ENCODE data around the gene PICK1.
"Not testable (repeated sequence)": the region's sequence is repeated elsewhere in the genome, so short reads cannot be mapped to it uniquely, and the experiment has no call there.

PICK1 gene

GRCh38 chr22:38030311-38031133 lies 26.7 kb upstream of the PICK1 start:
- no peak for DNase-seq

- DNase-seq: no peak
These were observed 25.7 kb upstream of the PICK1 start for GRCh38 chr22:38031491-38031890.

DNA sequence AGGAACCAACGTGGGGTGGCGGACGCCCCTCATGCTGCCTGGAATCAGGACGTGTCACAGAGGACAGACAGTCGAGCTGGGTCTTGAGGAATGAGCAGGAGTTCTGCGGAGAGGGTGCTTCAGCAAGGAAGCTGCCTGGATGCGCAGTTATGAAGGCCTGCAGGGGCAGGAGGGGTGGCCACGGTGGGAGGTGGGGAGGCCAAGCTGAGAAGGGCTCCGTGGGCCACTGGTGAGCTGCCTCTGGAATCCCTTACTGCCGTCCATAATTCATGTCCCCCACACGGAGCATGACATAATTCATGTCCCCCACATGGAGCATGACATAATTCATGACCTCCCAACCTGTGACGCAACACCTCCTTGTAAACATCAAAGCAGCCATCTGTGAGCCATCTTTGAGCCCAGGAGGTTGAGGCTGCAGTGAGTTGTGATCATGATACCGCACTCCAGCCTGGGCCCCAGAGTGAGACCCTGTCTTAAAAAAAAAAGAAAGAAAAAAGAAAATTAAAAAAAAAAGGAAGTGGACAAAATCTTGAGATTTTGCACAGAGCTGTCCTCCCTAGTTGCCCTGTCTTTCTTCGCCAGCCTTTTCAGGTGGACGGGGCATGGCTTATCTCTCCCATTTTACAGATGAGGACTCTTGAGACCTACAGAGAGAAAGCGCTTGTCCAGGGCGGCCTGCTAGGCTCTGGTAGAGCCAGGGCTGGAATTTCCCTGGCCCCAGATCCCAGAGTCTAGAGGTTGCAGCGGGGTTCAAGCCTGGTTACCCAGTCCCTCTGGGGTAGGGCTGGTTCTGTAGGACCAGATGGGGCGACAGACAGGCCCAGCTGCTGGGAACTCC lies 24.3 kb upstream of the PICK1 start:
- DNase-seq: no peak

- DNase-seq: no peak
These were observed 23.5 kb upstream of the PICK1 start for GRCh38 chr22:38033522-38034277.

GRCh38 chr22:38034278-38034882 lies 22.8 kb upstream of the PICK1 start:
- DNase-seq: no peak

DNA sequence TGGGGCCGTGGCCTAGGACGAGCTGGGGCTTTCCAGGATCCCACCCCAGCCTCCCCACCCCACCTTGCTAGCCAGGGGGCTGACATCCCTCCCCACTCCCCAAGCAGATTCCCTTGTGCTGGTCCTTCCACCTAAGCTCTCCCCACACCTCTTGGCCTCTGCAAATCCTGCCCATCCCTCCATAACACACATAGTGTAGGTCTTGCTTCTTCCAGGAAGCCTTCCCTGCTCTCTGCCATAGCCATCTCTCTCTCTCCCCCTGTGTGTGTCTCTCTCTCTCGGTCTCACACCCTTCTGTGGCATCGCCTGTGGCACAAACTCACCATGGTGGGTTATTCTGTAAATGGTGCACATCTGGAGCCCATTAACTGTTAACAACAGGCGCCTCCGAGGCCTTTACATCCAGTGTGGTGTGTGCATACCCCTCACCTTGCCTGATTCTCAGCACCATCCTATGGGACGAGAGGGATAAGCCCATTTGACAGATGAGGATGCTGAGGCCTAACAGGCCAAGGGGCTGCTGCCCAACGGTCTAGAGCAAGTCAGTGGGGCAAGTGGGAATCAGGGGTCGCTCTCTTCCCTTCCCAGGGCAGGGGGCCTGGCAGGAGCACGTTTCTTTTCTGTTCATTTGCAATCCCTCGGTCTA lies 22.2 kb upstream of the PICK1 start:
- no peak for DNase-seq

GRCh38 chr22:38035530-38035885 lies 21.7 kb upstream of the PICK1 start:
- DNase-seq: no peak

DNA sequence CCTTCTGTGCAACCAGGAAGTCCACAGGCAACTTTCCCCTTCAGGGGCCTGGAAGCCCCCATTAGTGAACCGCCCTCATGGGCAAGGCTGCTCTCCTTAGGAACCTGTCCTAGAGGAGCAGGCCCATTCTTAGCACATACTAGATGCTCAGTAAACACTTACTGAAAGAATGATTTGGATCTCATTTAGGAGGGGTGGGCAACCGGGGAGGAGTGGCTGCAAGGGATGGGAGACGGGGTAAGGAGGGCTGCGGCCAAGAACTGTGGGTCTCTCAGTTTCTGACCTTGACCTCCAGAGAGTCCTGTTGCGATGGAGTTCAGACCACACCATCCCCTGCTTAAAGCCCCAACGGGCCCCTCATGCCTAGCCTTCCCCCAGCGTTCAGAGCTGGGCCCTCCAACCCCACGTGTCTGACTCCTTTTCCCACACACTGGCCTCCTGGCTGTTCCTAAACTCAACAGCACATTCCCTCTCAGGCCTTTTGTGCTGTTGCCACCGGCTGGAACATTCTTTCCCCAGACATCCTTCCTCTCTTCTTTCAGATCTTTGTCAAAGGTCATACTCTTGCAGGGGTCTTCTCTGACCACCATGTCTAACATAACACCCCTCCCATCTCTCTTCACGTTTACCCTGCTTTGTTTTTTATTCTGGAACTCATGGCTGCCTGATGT lies 20.7 kb upstream of the PICK1 start:
- no peak for DNase-seq

GRCh38 chr22:38037367-38038150 lies 19.6 kb upstream of the PICK1 start:
- not testable (repeated sequence) for DNase-seq

DNA sequence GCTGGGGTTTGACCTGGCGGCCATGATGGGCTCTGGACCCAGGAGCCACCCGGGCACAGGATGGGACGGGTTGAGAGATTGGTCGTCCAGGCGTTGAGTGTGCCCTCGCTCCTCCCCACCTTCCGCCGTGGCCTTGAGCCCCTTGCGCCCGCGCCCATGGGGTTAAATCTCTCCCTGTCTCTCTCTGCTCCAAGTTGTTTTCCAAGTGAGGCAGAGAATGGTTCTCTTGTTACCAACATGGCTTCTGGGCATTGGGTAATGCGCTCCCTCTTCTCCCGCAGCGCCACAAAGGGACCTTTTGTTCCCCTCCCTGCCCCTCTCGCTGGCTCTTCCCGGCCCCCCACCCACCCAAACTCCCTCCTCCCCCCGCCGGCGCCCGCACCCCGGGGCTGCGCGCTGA lies 18.8 kb upstream of the PICK1 start:
- DNase-seq: no peak

- no peak for DNase-seq
These were observed 18.1 kb upstream of the PICK1 start for GRCh38 chr22:38038890-38039812.

GRCh38 chr22:38040953-38041759 lies 16.0 kb upstream of the PICK1 start:
- no peak for DNase-seq

- DNase-seq: no peak
These were observed 15.3 kb upstream of the PICK1 start for GRCh38 chr22:38041760-38042487.

DNA sequence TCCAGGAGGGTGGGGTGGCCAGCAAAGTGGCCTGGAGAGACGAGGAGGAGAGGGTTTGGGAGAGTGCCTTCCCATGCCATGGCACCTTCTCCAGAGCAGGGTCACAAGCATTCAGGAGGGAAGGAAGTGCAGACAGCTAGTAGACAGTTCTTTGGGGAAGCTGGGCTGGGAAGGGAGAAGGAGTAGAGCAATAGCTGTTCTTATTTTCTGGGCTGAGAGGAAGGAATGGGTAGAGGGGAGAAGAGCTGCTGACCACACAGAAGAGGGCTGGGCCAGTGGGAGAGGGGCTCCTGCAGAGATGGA lies 14.8 kb upstream of the PICK1 start:
- DNase-seq: no peak

GRCh38 chr22:38043151-38044039 lies 13.8 kb upstream of the PICK1 start:
- DNase-seq: no peak

- DNase-seq: no peak
These were observed 11.0 kb upstream of the PICK1 start for GRCh38 chr22:38046070-38046748.
